GM23338 (cell line): ENCODE data around the gene MTHFSD. TPM values are rescaled to one million over a fixed set of nuclear protein-coding genes. Genes with fewer than 3 reads are reported as not detected.

ENCODE experiments used
- ATAC-seq: fragments of 200-7000 bp; cut with Tn5 transposase; 3 replicates; pipeline ENCODE4 v1.9.1; 2020
- DNase-seq: peaks from one replicate; pipeline ENCODE4 v3.0.0-alpha.2; 2015; ENCODE audit warnings: low spot score
- H2AFZ ChIP-seq: fragments of 200-600 bp; sonication (generic); 2 replicates; pipeline ENCODE4 v1.8.0; 2016; ENCODE audit warnings: antibody characterized with exemption, mild to moderate bottlenecking, moderate library complexity
- H3F3A ChIP-seq: fragments of 200-600 bp; sonication (generic); replicated peaks from 2 replicates; pipeline ENCODE4 v1.8.0; 2017; ENCODE audit warnings: antibody characterized with exemption, mixed run types, low read depth
- H3K27ac ChIP-seq: fragments of 200-600 bp; sonication (generic); 2 replicates; pipeline ENCODE4 v1.6.1; 2016; ENCODE audit warnings: low read depth
- H3K27me3 ChIP-seq: fragments of 200-600 bp; sonication (generic); 2 replicates; pipeline ENCODE4 v1.8.0; 2016; ENCODE audit warnings: mild to moderate bottlenecking, mixed run types, moderate library complexity; ENCODE audit not compliant: insufficient read depth
- H3K36me3 ChIP-seq: fragments of 200-600 bp; sonication (generic); 2 replicates; pipeline ENCODE4 v1.8.0; 2016; ENCODE audit warnings: mild to moderate bottlenecking; ENCODE audit not compliant: insufficient read depth
- H3K4me1 ChIP-seq: fragments of 200-600 bp; sonication (generic); 2 replicates; pipeline ENCODE4 v1.8.0; 2016; ENCODE audit warnings: mild to moderate bottlenecking, moderate library complexity; ENCODE audit not compliant: insufficient read depth
- H3K4me2 ChIP-seq: fragments of 200-600 bp; sonication (generic); 2 replicates; pipeline ENCODE4 v1.7.1; 2017; ENCODE audit warnings: mixed run types
- H3K4me3 ChIP-seq: fragments of 200-600 bp; sonication (generic); 2 replicates; pipeline ENCODE4 v1.6.1; 2016; ENCODE audit warnings: mixed run types
- H3K79me2 ChIP-seq: fragments of 200-600 bp; sonication (generic); replicated peaks from 2 replicates; pipeline ENCODE4 v1.8.0; 2017; ENCODE audit warnings: mild to moderate bottlenecking; ENCODE audit not compliant: insufficient read depth
- H3K9me2 ChIP-seq: fragments of 200-600 bp; sonication (generic); 2 replicates; pipeline ENCODE4 v1.8.0; 2017; ENCODE audit not compliant: insufficient read depth
- H4K20me1 ChIP-seq: fragments of 200-600 bp; sonication (generic); replicated peaks from 2 replicates; pipeline ENCODE4 v1.8.0; 2017; ENCODE audit warnings: mild to moderate bottlenecking; ENCODE audit not compliant: insufficient read depth
- H3K27ac Mint-ChIP-seq: 2 replicates; pipeline ENCODE4 v1.8.0; 2020; ENCODE audit warnings: inconsistent platforms, mild to moderate bottlenecking, moderate library complexity, mixed read lengths
- H3K27me3 Mint-ChIP-seq: 3 replicates; pipeline ENCODE4 v1.8.0; 2022; ENCODE audit warnings: low read depth, mild to moderate bottlenecking, moderate library complexity, mixed read lengths, inconsistent platforms; ENCODE audit not compliant: insufficient read depth, poor library complexity
- H3K36me3 Mint-ChIP-seq: 3 replicates; pipeline ENCODE4 v1.8.0; 2021; ENCODE audit warnings: low read depth, mild to moderate bottlenecking, inconsistent platforms, moderate library complexity, mixed read lengths
- H3K4me1 Mint-ChIP-seq: 3 replicates; pipeline ENCODE4 v1.8.0; 2020; ENCODE audit warnings: mild to moderate bottlenecking, inconsistent platforms, mixed read lengths
- H3K4me3 Mint-ChIP-seq: 3 replicates; pipeline ENCODE4 v1.8.0; 2021; ENCODE audit warnings: moderate library complexity, mild to moderate bottlenecking, inconsistent platforms, mixed read lengths
- H3K9me3 Mint-ChIP-seq: 3 replicates; pipeline ENCODE4 v1.8.0; 2020; ENCODE audit warnings: moderate library complexity, mild to moderate bottlenecking, inconsistent platforms, mixed read lengths
- CREB1 ChIP-seq: fragments of 250-450 bp; sonication (Bioruptor Pico); IDR thresholded peaks from 2 replicates; pipeline ENCODE4 v1.5.0; 2020; ENCODE audit warnings: low read depth, mild to moderate bottlenecking, moderate library complexity
- EZH2 ChIP-seq: fragments of 200-600 bp; sonication (generic); IDR thresholded peaks from one replicate; pipeline ENCODE4 v1.8.0; 2017; ENCODE audit warnings: antibody characterized with exemption, mild to moderate bottlenecking, low read depth; ENCODE audit not compliant: unreplicated experiment
- EZH2phosphoT487 ChIP-seq: fragments of 200-600 bp; sonication (generic); IDR thresholded peaks from one replicate; pipeline ENCODE4 v1.8.1; 2018; ENCODE audit warnings: antibody characterized with exemption; ENCODE audit not compliant: unreplicated experiment
- JUNB ChIP-seq: IDR thresholded peaks from one replicate; pipeline ENCODE4 v1.6.1; 2016; ENCODE audit warnings: antibody characterized with exemption; ENCODE audit not compliant: unreplicated experiment
- NANOG ChIP-seq: IDR thresholded peaks from 2 replicates; pipeline ENCODE4 v1.6.1; 2016; ENCODE audit warnings: antibody characterized with exemption, borderline replicate concordance
- POLR2AphosphoS5 ChIP-seq: IDR thresholded peaks from 2 replicates; pipeline ENCODE4 v1.6.1; 2016; ENCODE audit warnings: antibody characterized with exemption, low read depth
- REST ChIP-seq: IDR thresholded peaks from one replicate; pipeline ENCODE4 v1.6.1; 2018; ENCODE audit warnings: antibody characterized with exemption; ENCODE audit not compliant: unreplicated experiment
- STAT1 ChIP-seq: IDR thresholded peaks from one replicate; pipeline ENCODE4 v1.6.1; 2016; ENCODE audit warnings: antibody characterized with exemption; ENCODE audit not compliant: unreplicated experiment
- ZNF114 ChIP-seq: fragments of 250-450 bp; sonication (Bioruptor Pico); IDR thresholded peaks from 2 replicates; pipeline ENCODE4 v1.5.0; 2020; ENCODE audit warnings: mild to moderate bottlenecking, moderate library complexity
- ZNF331 ChIP-seq: fragments of 250-450 bp; sonication (Bioruptor Pico); IDR thresholded peaks from 2 replicates; pipeline ENCODE4 v1.5.0; 2020; ENCODE audit warnings: low read depth, mild to moderate bottlenecking, moderate library complexity
- ZNF462 ChIP-seq: fragments of 250-450 bp; sonication (Bioruptor Pico); IDR thresholded peaks from 2 replicates; pipeline ENCODE4 v1.5.0; 2020; ENCODE audit warnings: mild to moderate bottlenecking, moderate library complexity
- polyA plus RNA-seq: library from polyadenylated mRNA; unstranded; fragments of >200 nt; fragmentation: Nextera tagmentation; extraction: Ambion mirVana; gene quantifications from 2 replicates; pipeline ENCODE4 v1.2.1, GENCODE V29; 2016
- total RNA-seq: library from RNA; depleted of rRNA; stranded (reverse); fragments of >200 nt; shearing (Covaris generic); gene quantifications from 2 replicates; pipeline ENCODE4 v1.2.3, GENCODE V29; 2014
- TF ChIP-seq, protein P1 (sequence below): IDR thresholded peaks from 2 replicates; pipeline ENCODE4 v1.6.1; 2016; ENCODE audit warnings: antibody characterized with exemption
- TF ChIP-seq, protein P2 (sequence below), 2 experiments: fragments of 200-600 bp in 1 of 2; sonication (generic) in 1 of 2; conservative IDR thresholded peaks; 2 replicates each; pipeline versions ENCODE4 v1.5.1 to v1.6.1; 2016 to 2017; ENCODE audit warnings: antibody characterized with exemption in 2 of 2, low read depth in 2 of 2, mild to moderate bottlenecking in 2 of 2, moderate library complexity in 1 of 2

The MTHFSD gene
- total and polyA plus RNA-seq, 2 experiments from 2014 or later = 7.2 to 8.1 TPM

GRCh38 chr16:86591270-86591669, 36.2 kb upstream of the MTHFSD start:
- TF ChIP-seq ZNF114 (CRISPR knock-in tag) (no peak), NANOG (no peak), EZH2phosphoT487 (no peak), JUNB (no peak), ZNF331 (CRISPR knock-in tag) (no peak), POLR2AphosphoS5 (no peak), STAT1 (no peak), ZNF462 (CRISPR knock-in tag) (no peak), REST (no peak), CREB1 (CRISPR knock-in tag) (no peak), EZH2 (no peak)
- TF ChIP-seq, protein P1, sequence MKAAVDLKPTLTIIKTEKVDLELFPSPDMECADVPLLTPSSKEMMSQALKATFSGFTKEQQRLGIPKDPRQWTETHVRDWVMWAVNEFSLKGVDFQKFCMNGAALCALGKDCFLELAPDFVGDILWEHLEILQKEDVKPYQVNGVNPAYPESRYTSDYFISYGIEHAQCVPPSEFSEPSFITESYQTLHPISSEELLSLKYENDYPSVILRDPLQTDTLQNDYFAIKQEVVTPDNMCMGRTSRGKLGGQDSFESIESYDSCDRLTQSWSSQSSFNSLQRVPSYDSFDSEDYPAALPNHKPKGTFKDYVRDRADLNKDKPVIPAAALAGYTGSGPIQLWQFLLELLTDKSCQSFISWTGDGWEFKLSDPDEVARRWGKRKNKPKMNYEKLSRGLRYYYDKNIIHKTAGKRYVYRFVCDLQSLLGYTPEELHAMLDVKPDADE = no peak
- TF ChIP-seq, protein P2, sequence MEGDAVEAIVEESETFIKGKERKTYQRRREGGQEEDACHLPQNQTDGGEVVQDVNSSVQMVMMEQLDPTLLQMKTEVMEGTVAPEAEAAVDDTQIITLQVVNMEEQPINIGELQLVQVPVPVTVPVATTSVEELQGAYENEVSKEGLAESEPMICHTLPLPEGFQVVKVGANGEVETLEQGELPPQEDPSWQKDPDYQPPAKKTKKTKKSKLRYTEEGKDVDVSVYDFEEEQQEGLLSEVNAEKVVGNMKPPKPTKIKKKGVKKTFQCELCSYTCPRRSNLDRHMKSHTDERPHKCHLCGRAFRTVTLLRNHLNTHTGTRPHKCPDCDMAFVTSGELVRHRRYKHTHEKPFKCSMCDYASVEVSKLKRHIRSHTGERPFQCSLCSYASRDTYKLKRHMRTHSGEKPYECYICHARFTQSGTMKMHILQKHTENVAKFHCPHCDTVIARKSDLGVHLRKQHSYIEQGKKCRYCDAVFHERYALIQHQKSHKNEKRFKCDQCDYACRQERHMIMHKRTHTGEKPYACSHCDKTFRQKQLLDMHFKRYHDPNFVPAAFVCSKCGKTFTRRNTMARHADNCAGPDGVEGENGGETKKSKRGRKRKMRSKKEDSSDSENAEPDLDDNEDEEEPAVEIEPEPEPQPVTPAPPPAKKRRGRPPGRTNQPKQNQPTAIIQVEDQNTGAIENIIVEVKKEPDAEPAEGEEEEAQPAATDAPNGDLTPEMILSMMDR (conservative IDR thresholded peaks at IDR 0.05; ENCODE audit: low read depth in 2 of 2) = no peak
- Histone ChIP-seq H3K36me3 (no peaks in the 10 kb centered on the region), H3K4me2 (no peak overlapping the region), H3K4me3 (no peak overlapping the region), H3K79me2 (no peaks in the 10 kb centered on the region), H2AFZ (no peak overlapping the region), H3K9me2 (peaks cover 15% of the 10 kb centered on the region; the same call in 1 of the 2 replicates), H3K27ac (no peak overlapping the region), H3F3A (no peaks in the 10 kb centered on the region), H4K20me1 (no peaks in the 10 kb centered on the region), H3K4me1 (no peaks in the 10 kb centered on the region), H3K27me3 (no peaks in the 10 kb centered on the region)
- no peak for DNase-seq
- Mint-ChIP-seq H3K4me3 (no peak overlapping the region), H3K27me3 (peaks cover 4% of the 10 kb centered on the region), H3K36me3 (no peaks in the 10 kb centered on the region), H3K9me3 (no peaks in the 10 kb centered on the region; the same call in 2 of the 3 replicates), H3K27ac (no peak overlapping the region), H3K4me1 (peaks cover 11% of the 10 kb centered on the region; the same call in 2 of the 3 replicates)
- ATAC-seq = no peak
